DOHH2 (cell line): ENCODE measurements around the gene PDE4D.

ENCODE experiments used
- CTCF ChIP-seq: fragments of 200-600 bp; sonication (generic); IDR thresholded peaks from one replicate; pipeline ENCODE4 v1.5.1; 2014; ENCODE audit warnings: antibody characterized with exemption, mild to moderate bottlenecking, low read depth, low read length; ENCODE audit not compliant: poor library complexity, severe bottlenecking
- EZH2phosphoT487 ChIP-seq: fragments of 200-600 bp; sonication (generic); IDR thresholded peaks from 2 replicates; pipeline ENCODE4 v1.6.1; 2017; ENCODE audit warnings: borderline replicate concordance, mild to moderate bottlenecking, antibody characterized with exemption, low read length, moderate library complexity, mixed read lengths

- no peak for TF ChIP-seq EZH2phosphoT487
- TF ChIP-seq CTCF, result no peak
Observed at GRCh38 chr5:59517926-59518585, 375.5 kb downstream of the PDE4D start.
